SJSA1 (cell line): Measurements from ENCODE around the gene STAG3. TPM values are rescaled to one million over a fixed set of nuclear protein-coding genes. Genes with fewer than 3 reads are reported as not detected.
"Not testable (repeated sequence)": the region's sequence is repeated elsewhere in the genome, so short reads cannot be mapped to it uniquely, and the experiment has no call there.

Experiments
- DNase-seq, 2 experiments: peaks; one replicate each; pipeline ENCODE4 v3.0.0-alpha.2; 2015 to 2020; ENCODE audit warnings: low spot score in 2 of 2, low read depth in 1 of 2
- H3K27ac ChIP-seq: fragments of 250-450 bp; sonication (Bioruptor Pico); 2 replicates; pipeline ENCODE4 v1.5.1; 2020; ENCODE audit warnings: mild to moderate bottlenecking, moderate library complexity
- H3K27me3 ChIP-seq: fragments of 250-450 bp; sonication (Bioruptor Pico); replicated peaks from 2 replicates; pipeline ENCODE4 v1.5.1; 2020; ENCODE audit warnings: mild to moderate bottlenecking, moderate library complexity
- H3K36me3 ChIP-seq: fragments of 250-450 bp; sonication (Bioruptor Pico); 2 replicates; pipeline ENCODE4 v1.5.1; 2020; ENCODE audit warnings: mild to moderate bottlenecking
- H3K4me1 ChIP-seq: fragments of 250-450 bp; sonication (Bioruptor Pico); replicated peaks from 2 replicates; pipeline ENCODE4 v1.6.1; 2021; ENCODE audit warnings: mild to moderate bottlenecking
- H3K4me3 ChIP-seq: fragments of 250-450 bp; sonication (Bioruptor Pico); 2 replicates; pipeline ENCODE4 v1.5.1; 2020; ENCODE audit warnings: mild to moderate bottlenecking
- H3K9me3 ChIP-seq: fragments of 250-450 bp; sonication (Bioruptor Pico); replicated peaks from 2 replicates; pipeline ENCODE4 v1.5.1; 2020; ENCODE audit warnings: mild to moderate bottlenecking
- total RNA-seq: library from RNA; depleted of rRNA; stranded (reverse); fragments of >200 nt; shearing (Covaris generic); gene quantifications from 2 replicates; pipeline ENCODE4 v1.2.3, GENCODE V29; 2014

STAG3 gene
- total RNA-seq, 1 experiment from 2014 or later: 0.26 TPM

DNA sequence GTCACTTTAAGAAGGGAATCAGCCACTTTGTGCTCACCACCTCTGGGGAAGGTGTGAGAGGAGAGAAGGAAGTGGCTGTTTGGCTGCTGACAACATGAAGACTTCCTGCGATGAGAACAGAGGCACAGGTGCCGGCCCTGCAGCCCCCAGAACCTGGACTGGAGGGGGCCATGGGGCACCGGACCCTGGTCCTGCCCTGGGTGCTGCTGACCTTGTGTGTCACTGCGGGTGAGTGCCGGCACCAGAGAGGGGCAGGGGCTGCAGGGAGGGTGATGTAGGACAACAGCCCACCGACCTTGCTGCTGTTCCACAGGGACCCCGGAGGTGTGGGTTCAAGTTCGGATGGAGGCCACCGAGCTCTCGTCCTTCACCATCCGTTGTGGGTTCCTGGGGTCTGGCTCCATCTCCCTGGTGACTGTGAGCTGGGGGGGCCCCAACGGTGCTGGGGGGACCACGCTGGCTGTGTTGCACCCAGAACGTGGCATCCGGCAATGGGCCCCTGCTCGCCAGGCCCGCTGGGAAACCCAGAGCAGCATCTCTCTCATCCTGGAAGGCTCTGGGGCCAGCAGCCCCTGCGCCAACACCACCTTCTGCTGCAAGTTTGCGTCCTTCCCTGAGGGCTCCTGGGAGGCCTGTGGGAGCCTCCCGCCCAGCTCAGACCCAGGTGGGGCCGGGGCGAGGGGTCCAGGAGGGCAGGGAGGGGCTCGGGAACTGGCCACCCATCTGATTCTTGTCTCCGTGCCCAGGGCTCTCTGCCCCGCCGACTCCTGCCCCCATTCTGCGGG lies 42.3 kb downstream of the STAG3 start, which contains the start of gene PVRIG:
TSS of gene PVRIG (plus strand) at position 149 of the 785 bp plus-strand sequence. CDS start at position 171, 22 bp downstream.
- not testable (repeated sequence) for H3K4me3 ChIP-seq, H3K9me3 ChIP-seq, DNase-seq, H3K27me3 ChIP-seq, H3K27ac ChIP-seq, H3K36me3 ChIP-seq
- H3K4me1 ChIP-seq: peaks cover 14% of the 10 kb centered on the region

DNA sequence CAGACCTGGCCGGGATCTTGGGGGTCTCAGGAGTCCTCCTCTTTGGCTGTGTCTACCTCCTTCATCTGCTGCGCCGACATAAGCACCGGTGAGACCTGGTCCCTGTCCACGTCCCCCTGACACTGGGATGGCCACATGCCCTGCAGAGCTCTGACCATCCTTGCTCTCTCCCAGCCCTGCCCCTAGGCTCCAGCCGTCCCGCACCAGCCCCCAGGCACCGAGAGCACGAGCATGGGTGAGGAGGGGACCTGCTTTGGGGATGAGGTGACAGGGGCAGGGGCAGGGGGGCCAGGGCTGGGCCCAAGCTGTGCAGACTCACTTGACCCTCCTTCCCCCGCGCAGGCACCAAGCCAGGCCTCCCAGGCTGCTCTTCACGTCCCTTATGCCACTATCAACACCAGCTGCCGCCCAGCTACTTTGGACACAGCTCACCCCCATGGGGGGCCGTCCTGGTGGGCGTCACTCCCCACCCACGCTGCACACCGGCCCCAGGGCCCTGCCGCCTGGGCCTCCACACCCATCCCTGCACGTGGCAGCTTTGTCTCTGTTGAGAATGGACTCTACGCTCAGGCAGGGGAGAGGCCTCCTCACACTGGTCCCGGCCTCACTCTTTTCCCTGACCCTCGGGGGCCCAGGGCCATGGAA lies 43.0 kb downstream of the STAG3 start:
- H3K4me3 ChIP-seq: no peak overlapping the region
- no peaks in the 10 kb centered on the region for H3K27me3 ChIP-seq
- H3K27ac ChIP-seq: no peak overlapping the region
- H3K4me1 ChIP-seq: peaks cover 17% of the 10 kb centered on the region
- DNase-seq: peak in 1 of 2 experiments; percentile 7
- H3K9me3 ChIP-seq: no peaks in the 10 kb centered on the region
- H3K36me3 ChIP-seq: no peaks in the 10 kb centered on the region

DNA sequence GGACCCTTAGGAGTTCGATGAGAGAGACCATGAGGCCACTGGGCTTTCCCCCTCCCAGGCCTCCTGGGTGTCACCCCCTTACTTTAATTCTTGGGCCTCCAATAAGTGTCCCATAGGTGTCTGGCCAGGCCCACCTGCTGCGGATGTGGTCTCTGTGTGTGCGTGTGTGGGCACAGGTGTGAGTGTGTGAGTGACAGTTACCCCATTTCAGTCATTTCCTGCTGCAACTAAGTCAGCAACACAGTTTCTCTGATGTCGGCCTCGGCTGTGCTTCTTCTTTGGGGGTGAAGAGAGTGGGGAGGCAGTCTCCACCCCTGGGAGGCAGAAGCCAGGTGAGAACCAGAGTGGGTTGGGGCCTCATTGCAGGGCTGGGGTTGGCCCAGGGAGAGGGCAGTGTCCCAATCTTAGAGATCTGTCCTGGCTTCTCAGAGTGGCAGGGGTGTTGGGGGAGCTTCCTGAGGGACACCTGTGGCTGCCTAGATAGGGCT lies 43.6 kb downstream of the STAG3 start:
- no peak overlapping the region for H3K27ac ChIP-seq
- H3K4me3 ChIP-seq: no peak overlapping the region
- H3K4me1 ChIP-seq: peaks cover 17% of the 10 kb centered on the region
- DNase-seq: no peak
- H3K27me3 ChIP-seq: no peaks in the 10 kb centered on the region
- no peaks in the 10 kb centered on the region for H3K36me3 ChIP-seq
- no peaks in the 10 kb centered on the region for H3K9me3 ChIP-seq

DNA sequence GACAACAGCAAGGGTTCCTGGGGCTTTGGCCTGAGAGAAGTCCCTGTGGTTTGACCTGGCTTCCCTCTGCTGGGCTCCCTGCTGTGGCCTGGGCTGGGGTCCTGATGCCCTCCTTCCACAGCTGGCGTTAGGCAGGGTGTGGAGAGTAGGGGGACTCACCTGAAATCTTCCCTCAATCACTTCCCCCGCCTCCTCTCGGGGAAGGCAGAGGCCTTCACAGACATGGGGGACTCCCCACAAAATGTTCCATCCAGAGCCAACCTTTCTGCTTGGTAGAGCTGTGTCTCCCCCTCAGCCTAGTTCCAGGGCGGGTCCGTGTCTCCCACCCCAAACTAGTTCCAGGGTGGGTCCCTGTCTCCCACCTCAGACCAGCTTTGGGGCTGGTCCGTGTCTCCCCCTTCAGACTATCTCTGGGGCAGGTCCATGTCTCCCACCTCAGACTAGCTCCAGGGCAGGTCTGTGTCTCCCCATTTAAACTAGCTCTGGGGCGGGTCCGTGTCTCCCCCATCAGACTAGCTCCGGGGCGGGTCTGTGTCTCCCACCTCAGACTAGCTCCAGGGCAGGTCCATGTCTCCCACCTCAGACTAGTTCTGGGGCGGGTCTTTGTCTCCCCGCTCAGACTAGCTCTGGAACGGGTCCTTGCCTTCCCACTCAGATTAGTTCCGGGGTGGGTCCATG lies 44.2 kb downstream of the STAG3 start:
- Histone ChIP-seq H3K9me3 (no peaks in the 10 kb centered on the region), H3K27ac (no peak overlapping the region), H3K36me3 (no peaks in the 10 kb centered on the region), H3K4me1 (peaks cover 17% of the 10 kb centered on the region), H3K4me3 (no peak overlapping the region), H3K27me3 (no peaks in the 10 kb centered on the region)
- DNase-seq: no peak

DNA sequence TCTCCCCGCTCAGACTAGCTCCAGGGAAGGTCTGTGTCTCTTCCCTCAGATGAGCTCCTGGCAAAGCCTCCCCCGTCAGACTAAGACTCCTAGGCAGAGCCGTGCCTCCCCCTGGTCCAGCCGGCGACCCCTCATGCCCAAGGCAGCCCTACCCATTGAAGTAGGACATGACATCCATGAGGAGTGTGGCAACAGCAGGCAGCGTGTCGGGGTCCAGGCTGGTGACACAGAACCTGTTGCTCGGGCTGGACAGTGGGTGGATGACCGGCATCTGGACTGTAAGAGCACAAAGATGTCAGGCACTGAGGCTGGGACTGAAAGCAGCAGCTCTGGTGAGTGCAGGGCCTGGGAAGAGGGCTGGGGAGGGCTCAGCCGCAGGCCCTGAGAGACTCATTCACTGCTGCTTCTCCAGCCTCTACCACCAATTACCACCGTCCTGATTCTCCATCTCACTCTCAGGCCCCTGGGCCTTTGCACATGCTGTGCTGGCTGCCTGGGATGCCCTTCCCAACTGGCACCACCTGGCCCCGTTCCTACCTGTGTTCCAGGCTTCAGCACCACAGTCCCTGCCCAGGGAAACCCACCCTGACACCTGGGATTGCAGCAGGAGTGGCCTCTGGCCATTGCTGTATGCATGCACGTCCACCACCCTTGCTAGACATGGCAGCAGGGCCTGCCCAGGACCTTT lies 44.9 kb downstream of the STAG3 start:
- no peaks in the 10 kb centered on the region for H3K36me3 ChIP-seq
- H3K27me3 ChIP-seq: no peaks in the 10 kb centered on the region
- H3K4me3 ChIP-seq: no peak overlapping the region
- H3K9me3 ChIP-seq: no peaks in the 10 kb centered on the region
- peaks cover 17% of the 10 kb centered on the region for H3K4me1 ChIP-seq
- no peak overlapping the region for H3K27ac ChIP-seq
- DNase-seq: no peak

DNA sequence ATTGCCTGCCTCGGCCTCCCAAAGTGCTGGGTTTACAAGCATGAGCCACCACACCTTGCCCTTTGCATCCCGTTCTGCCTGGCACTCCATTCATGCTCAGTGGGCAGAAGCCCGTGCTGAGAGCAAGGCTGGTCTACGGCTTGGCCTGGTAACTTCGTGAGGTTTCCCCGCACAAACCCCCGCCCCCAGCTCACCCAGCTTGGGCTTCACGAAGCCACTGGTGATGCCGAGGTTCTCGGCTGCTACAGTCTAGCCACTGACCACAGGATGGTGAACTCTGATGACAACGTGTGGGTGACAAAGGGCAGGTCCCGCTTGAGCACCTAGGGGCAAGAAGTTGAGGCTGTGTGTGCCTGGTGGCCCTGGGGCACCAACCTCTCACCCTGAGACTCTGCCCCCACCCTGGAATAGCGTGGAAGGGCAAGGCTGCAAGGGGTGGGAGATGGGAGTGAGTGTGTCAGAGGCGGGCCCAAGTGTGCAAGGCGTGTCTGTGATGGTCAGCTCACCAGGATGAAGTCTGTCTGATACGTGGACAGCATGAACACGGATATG lies 45.7 kb downstream of the STAG3 start:
- H3K27me3 ChIP-seq, DNase-seq, H3K27ac ChIP-seq, H3K9me3 ChIP-seq, H3K4me3 ChIP-seq, H3K36me3 ChIP-seq: not testable (repeated sequence)
- peaks cover 17% of the 10 kb centered on the region for H3K4me1 ChIP-seq

DNA sequence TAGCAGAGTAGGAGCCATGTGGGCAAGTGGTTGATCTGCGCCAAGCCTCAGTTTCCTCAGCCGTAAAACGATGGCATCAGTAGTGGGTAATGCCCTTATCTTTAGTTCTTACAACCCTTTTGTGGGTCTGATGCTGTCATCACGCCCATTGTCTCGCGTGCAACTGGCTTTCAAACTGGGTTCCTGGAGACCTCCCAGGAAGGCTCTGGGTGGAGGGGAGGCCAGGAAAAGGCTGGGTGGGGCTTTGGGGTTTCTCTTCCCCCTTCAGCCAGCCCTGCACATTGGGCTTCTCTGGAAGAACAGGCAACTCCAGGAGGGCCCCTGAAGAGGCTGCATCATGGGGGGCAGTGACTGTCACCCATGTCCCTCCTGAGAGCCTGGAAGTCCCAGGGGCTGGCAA lies 47.2 kb downstream of the STAG3 start:
- DNase-seq: peak; percentile 64 to 81
- not testable (repeated sequence) for H3K9me3 ChIP-seq, H3K36me3 ChIP-seq, H3K27me3 ChIP-seq, H3K27ac ChIP-seq, H3K4me3 ChIP-seq
- peaks cover 17% of the 10 kb centered on the region for H3K4me1 ChIP-seq

DNA sequence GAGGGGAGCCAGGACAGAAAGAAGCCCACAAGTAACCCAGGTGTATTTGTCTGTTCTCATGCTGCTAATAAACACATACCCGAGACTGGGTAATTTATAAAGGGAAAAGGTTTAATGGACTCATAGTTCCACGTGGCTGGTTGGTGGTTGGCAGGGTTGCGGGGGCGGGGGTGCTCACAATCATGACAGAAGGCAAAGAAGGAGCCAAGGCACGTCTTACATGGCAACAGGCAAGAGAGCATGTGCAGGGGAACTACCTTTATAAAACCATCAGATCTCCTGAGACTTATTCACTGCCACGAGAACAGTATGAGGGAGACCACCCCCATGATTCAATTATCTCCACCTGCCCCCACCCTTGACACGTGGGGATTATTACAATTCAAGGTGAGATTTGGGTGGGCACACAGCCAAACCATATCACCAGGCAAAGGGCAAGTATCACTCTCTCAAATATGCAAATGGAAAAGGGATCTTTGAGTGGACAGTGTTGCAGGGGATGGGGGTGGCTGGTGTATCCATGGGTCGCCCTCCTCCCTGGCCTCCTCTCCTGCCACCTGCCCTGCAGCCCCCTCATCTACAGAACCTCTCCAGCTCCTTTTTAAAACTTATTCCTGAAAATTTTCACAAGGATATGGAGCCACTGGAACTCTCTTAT lies 57.1 kb downstream of the STAG3 start:
- not testable (repeated sequence) for H3K4me3 ChIP-seq, H3K27me3 ChIP-seq, H3K36me3 ChIP-seq, H3K27ac ChIP-seq, H3K4me1 ChIP-seq, DNase-seq, H3K9me3 ChIP-seq

DNA sequence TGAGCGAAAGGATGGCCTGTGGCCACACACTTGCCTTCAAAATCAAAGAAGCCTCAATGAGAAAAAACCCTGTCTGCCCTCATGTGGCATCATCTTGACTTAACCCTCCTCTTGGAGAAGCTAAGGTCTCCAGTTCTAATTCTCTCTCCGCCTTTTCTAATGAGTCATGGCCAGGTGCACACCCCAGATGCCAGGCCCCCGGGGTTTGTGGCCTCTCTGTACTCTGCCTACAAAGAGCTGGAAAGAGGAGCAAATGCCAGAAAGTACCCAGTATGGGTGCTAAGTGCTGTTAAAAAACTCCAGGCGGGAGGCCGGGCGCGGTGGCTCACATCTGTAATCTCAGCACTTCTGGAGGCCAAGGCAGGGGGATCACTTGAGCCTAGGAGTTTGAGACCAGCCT lies 62.3 kb downstream of the STAG3 start:
- not testable (repeated sequence) for DNase-seq, H3K36me3 ChIP-seq

DNA sequence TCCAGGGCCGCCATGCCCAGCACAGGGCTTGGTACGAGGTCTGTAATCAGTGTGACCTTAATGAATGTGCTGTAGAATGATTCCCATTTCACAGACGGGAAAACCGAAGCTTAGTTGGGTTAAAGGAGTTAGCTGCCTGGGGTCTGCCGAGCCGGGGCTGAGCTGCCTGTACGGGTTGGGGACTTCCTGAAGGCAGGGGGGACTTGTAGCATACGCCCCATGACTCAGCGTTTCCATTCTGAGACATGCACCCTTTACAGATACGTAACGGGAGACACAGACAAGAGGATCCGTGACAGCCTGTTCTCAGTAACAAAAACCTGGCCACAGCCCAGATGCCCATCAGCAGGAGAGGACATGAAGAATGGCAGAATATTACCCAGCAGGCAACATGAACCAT lies 65.7 kb downstream of the STAG3 start:
- H3K36me3 ChIP-seq, H3K27ac ChIP-seq, H3K9me3 ChIP-seq, H3K27me3 ChIP-seq, H3K4me3 ChIP-seq: not testable (repeated sequence)
- peak in 1 of 2 experiments; percentile 54 for DNase-seq
- H3K4me1 ChIP-seq: peaks cover 15% of the 10 kb centered on the region

More for the DNA sequence above, 62.3 kb downstream of the STAG3 start:
- not testable (repeated sequence) for H3K27me3 ChIP-seq, H3K27ac ChIP-seq, H3K9me3 ChIP-seq, H3K4me1 ChIP-seq, H3K4me3 ChIP-seq

DNA sequence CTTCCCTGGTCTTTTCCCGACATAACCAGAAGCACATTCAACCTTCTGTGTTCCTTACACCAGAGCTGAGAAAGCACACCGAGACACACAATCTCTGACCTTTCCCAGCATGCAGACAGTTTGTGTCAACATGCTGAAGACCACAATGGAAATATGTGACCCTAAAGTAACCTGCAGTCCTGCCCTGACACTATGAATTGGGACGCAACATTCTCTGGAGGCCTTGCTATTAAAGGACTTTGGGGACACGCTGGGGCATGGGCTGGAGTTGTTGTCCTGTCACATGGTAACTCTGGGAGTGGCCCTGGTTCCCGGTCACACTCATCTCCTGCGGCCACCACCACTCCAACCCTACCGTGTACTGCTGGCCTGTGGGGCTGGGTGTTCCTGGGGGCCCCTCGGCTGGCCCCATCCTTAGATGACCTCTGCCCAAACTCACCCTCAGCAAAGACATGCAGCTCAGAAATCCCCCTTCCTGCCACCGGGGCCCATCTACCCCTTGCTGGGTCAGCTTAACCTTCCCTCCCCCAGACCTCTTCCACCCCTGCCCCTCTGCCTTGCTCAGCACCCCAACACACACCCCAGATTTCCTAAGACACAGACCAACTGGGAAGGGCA lies 67.4 kb downstream of the STAG3 start:
- peaks cover 15% of the 10 kb centered on the region for H3K4me1 ChIP-seq
- not testable (repeated sequence) for DNase-seq, H3K36me3 ChIP-seq, H3K4me3 ChIP-seq, H3K27me3 ChIP-seq, H3K27ac ChIP-seq, H3K9me3 ChIP-seq

DNA sequence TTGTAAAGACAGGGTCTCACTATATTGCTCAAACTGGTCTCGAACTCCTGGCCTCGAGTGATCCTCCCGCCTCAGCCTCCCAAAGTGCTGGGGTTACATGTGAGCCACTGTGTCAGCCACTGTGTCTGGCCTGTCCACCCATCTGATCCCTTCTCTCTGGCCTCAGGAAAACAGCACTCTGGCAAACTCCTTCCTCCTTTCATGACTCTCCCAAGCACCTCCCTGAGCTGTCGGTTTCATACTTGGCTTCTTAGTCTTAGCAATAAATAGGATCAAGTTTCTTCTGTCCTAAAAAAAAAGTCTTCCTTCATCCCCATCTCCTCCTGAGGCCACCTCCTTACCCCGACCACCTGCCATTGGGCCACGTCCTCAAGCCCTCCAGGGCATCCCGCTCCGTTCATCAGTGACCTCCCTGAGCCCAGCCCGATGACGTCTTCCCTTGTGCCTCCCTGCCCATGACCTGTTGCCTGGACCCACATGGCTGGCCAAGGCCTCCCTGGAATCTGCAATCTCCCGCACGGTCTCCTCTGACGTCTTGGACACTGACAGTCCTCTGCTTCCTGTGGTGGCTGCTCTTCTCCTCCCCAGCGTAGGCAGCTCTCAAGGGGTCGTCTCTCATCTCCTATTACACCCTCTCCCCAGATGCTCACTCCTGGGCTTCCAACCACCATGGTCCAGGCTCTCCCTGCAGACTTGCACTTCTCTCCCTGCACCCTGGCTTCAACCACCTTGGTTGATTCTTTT lies 68.6 kb downstream of the STAG3 start:
- H3K27ac ChIP-seq, H3K4me3 ChIP-seq, H3K27me3 ChIP-seq, H3K9me3 ChIP-seq, H3K36me3 ChIP-seq, DNase-seq: not testable (repeated sequence)
- peaks cover 15% of the 10 kb centered on the region for H3K4me1 ChIP-seq
